ENCODE results near the gene THAP11. TPM values are rescaled to one million over a fixed set of nuclear protein-coding genes. Genes with fewer than 3 reads are reported as not detected.

THAP11 gene
- total and polyA plus RNA-seq, 2 of the 13 experiments (the other 11 are each of a cell fraction or from before 2014, with no cell fraction given): 44.2 to 53.4 TPM

DNA sequence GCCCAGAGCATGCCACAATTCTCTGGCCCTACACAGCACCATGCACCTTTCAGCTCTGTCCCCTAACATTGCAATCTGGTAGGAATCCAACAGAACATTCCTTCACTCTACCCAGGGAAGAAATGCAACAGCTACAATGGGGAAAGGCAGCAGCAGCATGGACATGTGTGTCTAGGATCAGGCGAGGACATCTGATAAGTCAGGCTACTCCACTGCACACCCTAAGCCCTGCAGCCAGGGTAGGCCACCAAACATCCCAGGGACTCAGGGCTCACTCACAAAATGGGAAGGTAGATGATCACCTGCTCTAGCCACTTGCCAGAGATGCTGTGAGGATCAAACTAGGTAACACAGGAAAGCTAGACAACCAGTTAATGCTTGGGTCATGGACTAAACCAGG lies 40.9 kb upstream of the THAP11 start:
- Histone ChIP-seq H3K4me1 (ENCODE audit: insufficient read depth, low read length) (peaks cover 34% of the 10 kb centered on the region), H3K4me3 (replicated peaks in 1 of 3; ENCODE audit: insufficient read depth in 1 of 3, low read depth in 2 of 3, low read length in 3 of 3) (no peak overlapping the region), H3K27me3 (ENCODE audit: control insufficient read depth in 1 of 2, insufficient read depth in 2 of 2, low read length in 2 of 2) (no peaks in the 10 kb centered on the region; a peak in 1 of 5 replicates), H3K27ac (ENCODE audit: extremely low read length, insufficient read depth, low read length) (no peak overlapping the region), H2AFZ (ENCODE audit: low read length) (no peak overlapping the region), H3K9me3 (ENCODE audit: low read length) (no peaks in the 10 kb centered on the region), H3K36me3 (replicated peaks in 1 of 2; ENCODE audit: control insufficient read depth in 1 of 2, insufficient read depth in 2 of 2, low read length in 2 of 2) (peaks cover 17 to 46% of the 10 kb centered on the region in 2 experiments), H4K20me1 (ENCODE audit: insufficient read depth, low read length) (peaks cover 21% of the 10 kb centered on the region), H3K4me2 (ENCODE audit: low read depth, low read length) (no peak overlapping the region; the same call in 1 of the 2 replicates), H3K9ac (ENCODE audit: insufficient read depth, low read depth, low read length) (no peak overlapping the region), H3K79me2 (ENCODE audit: insufficient read depth, low read length) (peaks cover 68% of the 10 kb centered on the region)
- no peak for ATAC-seq
- intact Hi-C loops (cut with micrococcal nuclease; ENCODE audit: unreplicated experiment): no loop called here
- 100% methylated on average over 1 of the region's 1 CpG for WGBS (ENCODE audit: low lambda C conversion rate)
- no peak for DNase-seq (ENCODE audit: low spot score)
- POLR2A ChIA-PET: interaction anchor here (1.4 kb wide), 1 partner anchor 82 kb away, joined by 4 read pairs; the partner anchor contains the start of gene GFOD2
- in situ Hi-C loops (cut with HindIII; ENCODE audit: extremely low pct_ligation_motif_present, low pct_unique_long_range_greater_than_20kb): no loop called here
- no peak for FAIRE-seq
- CTCF ChIA-PET (ENCODE audit: low intra/inter-chr PET ratio, low total read pairs): no interaction called here
- BruUV-seq (replicated peaks): no TSS peak
- no peak for TF ChIP-seq KLF15 (CRISPR knock-in tag; IDR thresholded peaks at IDR 0.05; ENCODE audit: borderline replicate concordance)
- TF ChIP-seq, protein P1, sequence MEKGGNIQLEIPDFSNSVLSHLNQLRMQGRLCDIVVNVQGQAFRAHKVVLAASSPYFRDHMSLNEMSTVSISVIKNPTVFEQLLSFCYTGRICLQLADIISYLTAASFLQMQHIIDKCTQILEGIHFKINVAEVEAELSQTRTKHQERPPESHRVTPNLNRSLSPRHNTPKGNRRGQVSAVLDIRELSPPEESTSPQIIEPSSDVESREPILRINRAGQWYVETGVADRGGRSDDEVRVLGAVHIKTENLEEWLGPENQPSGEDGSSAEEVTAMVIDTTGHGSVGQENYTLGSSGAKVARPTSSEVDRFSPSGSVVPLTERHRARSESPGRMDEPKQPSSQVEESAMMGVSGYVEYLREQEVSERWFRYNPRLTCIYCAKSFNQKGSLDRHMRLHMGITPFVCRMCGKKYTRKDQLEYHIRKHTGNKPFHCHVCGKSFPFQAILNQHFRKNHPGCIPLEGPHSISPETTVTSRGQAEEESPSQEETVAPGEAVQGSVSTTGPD (CRISPR knock-in tag; IDR thresholded peaks at IDR 0.05): no peak
- no peak for TF ChIP-seq ZNF543 (CRISPR knock-in tag; IDR thresholded peaks at IDR 0.05)
- TF ChIP-seq ZNF75D (CRISPR knock-in tag; IDR thresholded peaks at IDR 0.05; ENCODE audit: borderline replicate concordance): no peak
- TF ChIP-seq ZNF496 (CRISPR knock-in tag; IDR thresholded peaks at IDR 0.05; ENCODE audit: insufficient replicate concordance): no peak
- TF ChIP-seq ZSCAN9 (CRISPR knock-in tag; IDR thresholded peaks at IDR 0.05; ENCODE audit: borderline replicate concordance): no peak
- TF ChIP-seq, protein P2, sequence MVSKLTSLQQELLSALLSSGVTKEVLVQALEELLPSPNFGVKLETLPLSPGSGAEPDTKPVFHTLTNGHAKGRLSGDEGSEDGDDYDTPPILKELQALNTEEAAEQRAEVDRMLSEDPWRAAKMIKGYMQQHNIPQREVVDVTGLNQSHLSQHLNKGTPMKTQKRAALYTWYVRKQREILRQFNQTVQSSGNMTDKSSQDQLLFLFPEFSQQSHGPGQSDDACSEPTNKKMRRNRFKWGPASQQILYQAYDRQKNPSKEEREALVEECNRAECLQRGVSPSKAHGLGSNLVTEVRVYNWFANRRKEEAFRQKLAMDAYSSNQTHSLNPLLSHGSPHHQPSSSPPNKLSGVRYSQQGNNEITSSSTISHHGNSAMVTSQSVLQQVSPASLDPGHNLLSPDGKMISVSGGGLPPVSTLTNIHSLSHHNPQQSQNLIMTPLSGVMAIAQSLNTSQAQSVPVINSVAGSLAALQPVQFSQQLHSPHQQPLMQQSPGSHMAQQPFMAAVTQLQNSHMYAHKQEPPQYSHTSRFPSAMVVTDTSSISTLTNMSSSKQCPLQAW (CRISPR knock-in tag; IDR thresholded peaks at IDR 0.05): no peak
- TF ChIP-seq HES4 (CRISPR knock-in tag; IDR thresholded peaks at IDR 0.05; ENCODE audit: borderline replicate concordance): no peak
- no peak for TF ChIP-seq ZNF224 (CRISPR knock-in tag; IDR thresholded peaks at IDR 0.05)
- TF ChIP-seq EP300 (IDR thresholded peaks at IDR 0.05; ENCODE audit: low read depth in 2 of 2, low read length in 2 of 2): no peak
- no peak for TF ChIP-seq EP300 (CRISPR knock-in tag; IDR thresholded peaks at IDR 0.05; ENCODE audit: borderline replicate concordance)
- TF ChIP-seq, protein P3, sequence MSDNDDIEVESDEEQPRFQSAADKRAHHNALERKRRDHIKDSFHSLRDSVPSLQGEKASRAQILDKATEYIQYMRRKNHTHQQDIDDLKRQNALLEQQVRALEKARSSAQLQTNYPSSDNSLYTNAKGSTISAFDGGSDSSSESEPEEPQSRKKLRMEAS (IDR thresholded peaks at IDR 0.05): no peak
- no peak for TF ChIP-seq ZNF883 (CRISPR knock-in tag; IDR thresholded peaks at IDR 0.05; ENCODE audit: not compliant biosample characterization)
- TF ChIP-seq FOXK1 (CRISPR knock-in tag; IDR thresholded peaks at IDR 0.05; ENCODE audit: borderline replicate concordance, low read depth): no peak
- no peak for TF ChIP-seq ASH2L (IDR thresholded peaks at IDR 0.05; ENCODE audit: insufficient read length, low read depth, low read length)
- no peak for TF ChIP-seq NFATC3 (CRISPR knock-in tag; IDR thresholded peaks at IDR 0.05)
- TF ChIP-seq, protein P4, sequence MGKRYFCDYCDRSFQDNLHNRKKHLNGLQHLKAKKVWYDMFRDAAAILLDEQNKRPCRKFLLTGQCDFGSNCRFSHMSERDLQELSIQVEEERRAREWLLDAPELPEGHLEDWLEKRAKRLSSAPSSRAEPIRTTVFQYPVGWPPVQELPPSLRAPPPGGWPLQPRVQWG (CRISPR knock-in tag; IDR thresholded peaks at IDR 0.05; ENCODE audit: borderline replicate concordance, low read depth): no peak
- TF ChIP-seq MED1 (CRISPR knock-in tag; IDR thresholded peaks at IDR 0.05): no peak
- no peak for TF ChIP-seq ZNF160 (CRISPR knock-in tag; IDR thresholded peaks at IDR 0.05)

Measured in HepG2 (cell line).